A673 (cell line): ENCODE results near the gene PODNL1. TPM values are rescaled to one million over a fixed set of nuclear protein-coding genes. Genes with fewer than 3 reads are reported as not detected.

Experiments
- Bru-seq: library from RNA; stranded (reverse); fragments of 400-500 nt; gene quantifications from one replicate; lab custom pipeline; 2021; lab: Mats Ljungman, UMichigan
- BruChase-seq, 2 experiments: library from RNA; stranded (reverse); fragments of 400-500 nt; gene quantifications; one replicate each; lab custom pipeline; 2021; lab: Mats Ljungman, UMichigan
- BruUV-seq: library from RNA; stranded (reverse); fragments of 400-500 nt; replicated peaks from 2 replicates; lab custom pipeline; 2021; lab: Mats Ljungman, UMichigan
- CTCF ChIA-PET: fragments of 300-600 bp; sonication (Branson Sonifier 250); formaldehyde crosslinking; loops from one replicate; lab custom pipeline; 2022; ENCODE audit warnings: antibody characterized with exemption; lab: Charles Lee
- POLR2A ChIA-PET: fragments of 300-600 bp; sonication (Branson Sonifier 250); formaldehyde crosslinking; loops from one replicate; lab custom pipeline; 2022; ENCODE audit warnings: antibody characterized with exemption; ENCODE audit not compliant: low non-redundant PET; lab: Charles Lee
- DNase-seq: peaks from one replicate; pipeline ENCODE4 v3.0.0-alpha.2; 2015; ENCODE audit warnings: low spot score
- H3K27ac ChIP-seq: fragments of 200-600 bp; sonication (generic); 2 replicates; pipeline ENCODE4 v1.5.1; 2016; ENCODE audit warnings: mixed run types, low read depth, mild to moderate bottlenecking, mixed read lengths, antibody characterized with exemption, low read length; ENCODE audit not compliant: poor library complexity, severe bottlenecking
- H3K27me3 ChIP-seq: fragments of 200-600 bp; sonication (generic); replicated peaks from 2 replicates; pipeline ENCODE4 v1.6.1; 2017; ENCODE audit warnings: mixed run types, low read depth, mild to moderate bottlenecking, mixed read lengths, antibody characterized with exemption, low read length; ENCODE audit not compliant: insufficient read depth, poor library complexity
- H3K36me3 ChIP-seq: fragments of 200-600 bp; sonication (generic); 2 replicates; pipeline ENCODE4 v1.6.1; 2016; ENCODE audit warnings: mixed run types, mild to moderate bottlenecking, mixed read lengths, antibody characterized with exemption, low read length; ENCODE audit not compliant: insufficient read depth, poor library complexity, severe bottlenecking
- H3K4me1 ChIP-seq: fragments of 200-600 bp; sonication (generic); 2 replicates; pipeline ENCODE4 v1.6.1; 2017; ENCODE audit warnings: mixed run types, mild to moderate bottlenecking, mixed read lengths, antibody characterized with exemption, low read length; ENCODE audit not compliant: insufficient read depth, poor library complexity, severe bottlenecking
- H3K4me3 ChIP-seq: fragments of 200-600 bp; sonication (generic); 2 replicates; pipeline ENCODE4 v1.5.1; 2016; ENCODE audit warnings: low read depth, mixed run types, mild to moderate bottlenecking, mixed read lengths, low read length; ENCODE audit not compliant: poor library complexity, severe bottlenecking
- H3K9me3 ChIP-seq: fragments of 200-600 bp; sonication (generic); 2 replicates; pipeline ENCODE4 v1.6.1; 2016; ENCODE audit warnings: mixed run types, low read depth, mild to moderate bottlenecking, mixed read lengths, antibody characterized with exemption, low read length; ENCODE audit not compliant: poor library complexity, severe bottlenecking
- CTCF ChIP-seq: fragments of 300-800, 200-600 bp; sonication (generic); conservative IDR thresholded peaks from 2 replicates; pipeline ENCODE4 v1.5.1; 2017; ENCODE audit warnings: low read depth, mild to moderate bottlenecking, antibody characterized with exemption, low read length, moderate library complexity, mixed read lengths
- EZH2 ChIP-seq: fragments of 200-600 bp; sonication (generic); IDR thresholded peaks from 2 replicates; pipeline ENCODE4 v1.6.1; 2017; ENCODE audit warnings: borderline replicate concordance, low read depth, mild to moderate bottlenecking, mixed read lengths, antibody characterized with exemption, low read length; ENCODE audit not compliant: poor library complexity, severe bottlenecking
- intact Hi-C: fragments of 100-400 bp; cut with micrococcal nuclease; formaldehyde crosslinking; loops from one replicate; pipeline ENCODE4 v1.10.0; 2022; ENCODE audit not compliant: unreplicated experiment
- long read RNA-seq: library from polyadenylated mRNA; stranded (forward); transcript quantifications from one replicate; pipeline ENCODE4 v2.0.0, GENCODE V29; 2022
- total RNA-seq: library from RNA; stranded (reverse); gene quantifications from 2 replicates; pipeline ENCODE4 v1.2.3, GENCODE V29; 2021

PODNL1 gene
- total RNA-seq (not detected in 2 replicates), Bru-seq, nascent RNA (percentile 7 among the genes with signal in this experiment), BruChase-seq, experiment 1, labeled RNA remaining after a 2-hour chase (percentile 5 among the genes with signal in this experiment), BruChase-seq, experiment 2, labeled RNA remaining after a 6-hour chase (percentile 16 among the genes with signal in this experiment)
- long read RNA-seq: 0 reads

- intact Hi-C loops: no loop called here
- no peak for DNase-seq
- Histone ChIP-seq H3K27ac (no peak within 1 kb of the TSS), H3K4me1 (no peaks in the 10 kb centered on the region), H3K27me3 (no peaks in the 10 kb centered on the region), H3K4me3 (no peak within 1 kb of the TSS), H3K9me3 (no peaks in the 10 kb centered on the region), H3K36me3 (no peaks in the 10 kb centered on the region)
- BruUV-seq: no TSS peak
- TF ChIP-seq EZH2: no peak
- no peak for TF ChIP-seq CTCF
- POLR2A ChIA-PET: no interaction called here
- CTCF ChIA-PET: no interaction called here
Measured at GRCh38 chr19:13938301-13939064, at the start of gene PODNL1. PODNL1 (minus strand) TSS chr19:13938417; CDS start chr19:13938181, 236 bp downstream.

- CTCF ChIA-PET: no interaction called here
- no peak for DNase-seq
- no TSS peak for BruUV-seq
- Histone ChIP-seq H3K36me3 (peaks cover 1% of the 10 kb centered on the region), H3K4me3 (no peak overlapping the region), H3K4me1 (peaks cover 21% of the 10 kb centered on the region), H3K9me3 (no peaks in the 10 kb centered on the region), H3K27ac (peak overlapping the region; percentile 79), H3K27me3 (no peaks in the 10 kb centered on the region)
- TF ChIP-seq CTCF: no peak
- TF ChIP-seq EZH2: no peak
- POLR2A ChIA-PET: no interaction called here
- intact Hi-C loops: no loop called here
Measured at GRCh38 chr19:13987101-13987890, 49.1 kb upstream of the PODNL1 start.

- ChIA-PET POLR2A (interaction anchor here (0.6 kb wide), 1 partner anchor 1141 kb away, joined by 18 read pairs; no protein-coding TSS in a partner anchor), CTCF (no interaction called here)
- TF ChIP-seq CTCF (no peak), EZH2 (no peak)
- H3K4me1 ChIP-seq: peaks cover 21% of the 10 kb centered on the region
- H3K36me3 ChIP-seq: no peaks in the 10 kb centered on the region
- peak; percentile 92 for DNase-seq
- H3K4me3 ChIP-seq: no peak overlapping the region
- H3K27ac ChIP-seq: peak overlapping the region; percentile 79
- intact Hi-C loops: no loop called here
- BruUV-seq: no TSS peak
- H3K27me3 ChIP-seq: no peaks in the 10 kb centered on the region
- no peaks in the 10 kb centered on the region for H3K9me3 ChIP-seq
Measured at GRCh38 chr19:13986348-13986904, 48.2 kb upstream of the PODNL1 start.
